GM19452 (cell line): ENCODE results near the gene NLRP14.

Experiments
- ATAC-seq: cut with Tn5 transposase; IDR thresholded peaks from one replicate; pipeline ENCODE4 v1.9.1; 2021; ENCODE audit not compliant: unreplicated experiment

Gene NLRP14

GRCh38 chr11:7020183-7020917 is at the start of gene NLRP14, which contains the start of gene ZNF214:
NLRP14 (plus strand) TSS chr11:7020479; CDS start chr11:7038587, 18,108 bp downstream.
ZNF214 (minus strand) TSS chr11:7020346; CDS start chr11:7002835, 17,511 bp downstream.
- ATAC-seq = no peak

- ATAC-seq = no peak
These were observed 40.9 kb upstream of the NLRP14 start for GRCh38 chr11:6979365-6979764.

GRCh38 chr11:6986487-6986886 is 33.8 kb upstream of the NLRP14 start:
- ATAC-seq = no peak

- no peak for ATAC-seq
These were observed 31.8 kb upstream of the NLRP14 start for GRCh38 chr11:6988506-6988905.

- ATAC-seq = no peak
These were observed 29.1 kb upstream of the NLRP14 start for GRCh38 chr11:6991227-6991626.

GRCh38 chr11:6992026-6992425 is 28.3 kb upstream of the NLRP14 start:
- no peak for ATAC-seq

GRCh38 chr11:6992457-6993417 is 27.5 kb upstream of the NLRP14 start:
- ATAC-seq = no peak

- no peak for ATAC-seq
These were observed 24.6 kb upstream of the NLRP14 start for GRCh38 chr11:6995703-6996102.

- no peak for ATAC-seq
These were observed 15.8 kb upstream of the NLRP14 start for GRCh38 chr11:7004482-7004881.

GRCh38 chr11:7014118-7014517 is 6.2 kb upstream of the NLRP14 start:
- ATAC-seq = no peak

- no peak for ATAC-seq
These were observed 4.3 kb upstream of the NLRP14 start for GRCh38 chr11:7016011-7016410.

- no peak for ATAC-seq
These were observed 638 bp upstream of the NLRP14 start for GRCh38 chr11:7019500-7020182.

- ATAC-seq = no peak
These were observed 1.0 kb downstream of the NLRP14 start for GRCh38 chr11:7021318-7021717.

GRCh38 chr11:7028141-7028540 is 7.9 kb downstream of the NLRP14 start:
- no peak for ATAC-seq

GRCh38 chr11:7030836-7031235 is 10.6 kb downstream of the NLRP14 start:
- ATAC-seq = no peak

- no peak for ATAC-seq
These were observed 11.2 kb downstream of the NLRP14 start for GRCh38 chr11:7031471-7031871.

- no peak for ATAC-seq
These were observed 12.4 kb downstream of the NLRP14 start for GRCh38 chr11:7032692-7033091.

GRCh38 chr11:7034019-7034418 is 13.7 kb downstream of the NLRP14 start:
- no peak for ATAC-seq

- no peak for ATAC-seq
These were observed 26.3 kb downstream of the NLRP14 start for GRCh38 chr11:7046474-7047175.

GRCh38 chr11:7050191-7050590 is 29.9 kb downstream of the NLRP14 start:
- no peak for ATAC-seq
